Liver (tissue), 9 donors: Measurements from ENCODE around the gene TSPEAR. TPM values are rescaled to one million over a fixed set of nuclear protein-coding genes. Genes with fewer than 3 reads are reported as not detected.
A peak's percentile ranks its signal among the peaks of the same experiment; 100 is the strongest.

Experiments used
- DNase-seq: peaks from one replicate; pipeline ENCODE4 v3.0.0-alpha.2; 2017; ENCODE audit warnings: low spot score
- H3K27ac ChIP-seq, 2 donors: one replicate each; pipeline ENCODE4 v1.7.0; 2013; ENCODE audit warnings: inconsistent platforms in 2 of 2, low read length in 2 of 2, control low read depth in 1 of 2, low read depth in 1 of 2, mild to moderate bottlenecking in 1 of 2
- H3K27me3 ChIP-seq, 4 donors: one replicate each; pipeline versions ENCODE4 v1.6.1 to v1.7.0; 2013; ENCODE audit warnings: low read length in 3 of 4, inconsistent platforms in 1 of 4, mild to moderate bottlenecking in 1 of 4, moderate library complexity in 1 of 4; ENCODE audit not compliant: control insufficient read depth in 4 of 4, insufficient read depth in 4 of 4
- H3K36me3 ChIP-seq, 4 donors: one replicate each; pipeline versions ENCODE4 v1.6.1 to v1.7.0; 2013; ENCODE audit warnings: low read length in 3 of 4, mild to moderate bottlenecking in 3 of 4, low read depth in 1 of 4, moderate library complexity in 1 of 4; ENCODE audit not compliant: control insufficient read depth in 4 of 4, insufficient read depth in 3 of 4
- H3K4me1 ChIP-seq, 4 donors: one replicate each; pipeline versions ENCODE4 v1.6.1 to v1.7.0; 2013; ENCODE audit warnings: low read length in 3 of 4, mild to moderate bottlenecking in 3 of 4, moderate library complexity in 1 of 4; ENCODE audit not compliant: control insufficient read depth in 4 of 4, insufficient read depth in 4 of 4
- H3K4me3 ChIP-seq, 3 donors: one replicate each; pipeline versions ENCODE4 v1.6.1 to v1.7.0; 2013; ENCODE audit warnings: low read length in 3 of 3, control low read depth in 1 of 3, low read depth in 1 of 3, mild to moderate bottlenecking in 1 of 3
- H3K9ac ChIP-seq, 2 donors: one replicate each; pipeline ENCODE4 v1.7.0; 2013; ENCODE audit warnings: low read length in 2 of 2, mild to moderate bottlenecking in 2 of 2, moderate library complexity in 2 of 2, control low read depth in 1 of 2, low read depth in 1 of 2
- H3K9me3 ChIP-seq, 4 donors: one replicate each; pipeline versions ENCODE4 v1.6.1 to v1.7.0; 2013; ENCODE audit warnings: low read length in 3 of 4; ENCODE audit not compliant: control insufficient read depth in 4 of 4
- ATF3 ChIP-seq: IDR thresholded peaks from 2 replicates; pipeline ENCODE4 v1.6.1; 2016; ENCODE audit warnings: antibody characterized with exemption
- CTCF ChIP-seq: fragments of 150-350 bp; IDR thresholded peaks from 2 replicates; pipeline ENCODE4 v1.5.1; 2017; ENCODE audit warnings: improper control_type of control experiment, low read depth, low read length; ENCODE audit not compliant: missing input control
- GABPA ChIP-seq, 2 donors: IDR thresholded peaks in 1 of 2; conservative IDR thresholded peaks in 1 of 2; 2 replicates each; pipeline ENCODE4 v1.6.1; 2016; ENCODE audit warnings: antibody characterized with exemption in 2 of 2, mild to moderate bottlenecking in 1 of 2, moderate library complexity in 1 of 2
- HNF4G ChIP-seq: IDR thresholded peaks from 2 replicates; pipeline ENCODE4 v1.6.1; 2016; ENCODE audit warnings: antibody characterized with exemption
- JUND ChIP-seq, 2 donors: IDR thresholded peaks; 2 replicates each; pipeline ENCODE4 v1.6.1; 2016; ENCODE audit warnings: antibody characterized with exemption in 2 of 2
- MAX ChIP-seq: IDR thresholded peaks from 2 replicates; pipeline ENCODE4 v1.6.1; 2016; ENCODE audit warnings: antibody characterized with exemption
- NR2F2 ChIP-seq: IDR thresholded peaks from 2 replicates; pipeline ENCODE4 v1.6.1; 2016; ENCODE audit warnings: antibody characterized with exemption
- RAD21 ChIP-seq, 2 donors: IDR thresholded peaks; 2 replicates each; pipeline ENCODE4 v1.6.1; 2016; ENCODE audit warnings: antibody characterized with exemption in 2 of 2, mild to moderate bottlenecking in 2 of 2
- REST ChIP-seq: IDR thresholded peaks from 2 replicates; pipeline ENCODE4 v1.6.1; 2016; ENCODE audit warnings: antibody characterized with exemption, mild to moderate bottlenecking
- SP1 ChIP-seq: IDR thresholded peaks from 2 replicates; pipeline ENCODE4 v1.6.1; 2018; ENCODE audit warnings: antibody characterized with exemption, mild to moderate bottlenecking
- WGBS: extraction: QIAGEN DNeasy Blood & Tissue Kit; methylation state at CpG from one replicate; pipeline ENCODE4 v1.1.7; 2013; 5-methylcytosine and 5-hydroxymethylcytosine counted together
- polyA plus RNA-seq, 2 donors: library from polyadenylated mRNA; stranded (reverse) in 1 of 2; unstranded in 1 of 2; fragments of 200-250 nt in 1 of 2; fragments of >200 nt in 1 of 2; fragmentation: Nextera tagmentation in 1 of 2; extraction: Ambion mirVana in 1 of 2; gene quantifications; one replicate each; pipeline versions ENCODE4 v1.2.1 to v1.2.3, GENCODE V29; 2013 to 2015
- total RNA-seq, 2 donors: library from RNA; depleted of rRNA; stranded (reverse); fragments of >200 nt; gene quantifications; one replicate each; pipeline ENCODE4 v1.2.3, GENCODE V29; 2014
- donor health status: healthy.
- donor health status: healthy.
- donor health status: healthy.
- donor health status: healthy.
- donor health status: healthy.

Gene TSPEAR
- total and polyA plus RNA-seq, 4 donors = under 0.01 to 0.14 (median 0.01) TPM; not detected in 1

GRCh38 chr21:44511219-44511937 lies 200.0 kb downstream of the TSPEAR start:
- Histone ChIP-seq H3K36me3 (no peaks in the 10 kb centered on the region), H3K4me3 (no peak overlapping the region), H3K9me3 (no peaks in the 10 kb centered on the region), H3K27ac (no peak overlapping the region), H3K4me1 (peaks cover 0 to 29% (median 16%) of the 10 kb centered on the region in 4 donors), H3K9ac (no peak overlapping the region), H3K27me3 (no peaks in the 10 kb centered on the region)
- 91% methylated on average over 11 of the region's 11 CpGs for WGBS
- no peak for TF ChIP-seq JUND (IDR thresholded peaks at IDR 0.05)
- no peak for TF ChIP-seq REST
- TF ChIP-seq ATF3 = no peak
- no peak for TF ChIP-seq NR2F2
- DNase-seq = no peak

GRCh38 chr21:44510508-44511218 lies 200.7 kb downstream of the TSPEAR start:
- 11% methylated on average over 36 of the region's 36 CpGs for WGBS
- TF ChIP-seq HNF4G (no peak), SP1 (no peak), RAD21 (IDR thresholded peaks at IDR 0.05) (peak; percentile 87 to 97), CTCF (peak; percentile 78), MAX (no peak), GABPA (IDR thresholded peaks at IDR 0.05 in 1 of 2, conservative IDR thresholded peaks at IDR 0.05 in 1 of 2) (no peak)
- peak; percentile 80 for DNase-seq
- Histone ChIP-seq H3K36me3 (no peaks in the 10 kb centered on the region), H3K27ac (no peak overlapping the region), H3K4me3 (no peak overlapping the region), H3K4me1 (peaks cover 0 to 26% (median 16%) of the 10 kb centered on the region in 4 donors), H3K9ac (no peak overlapping the region), H3K27me3 (no peaks in the 10 kb centered on the region), H3K9me3 (no peaks in the 10 kb centered on the region)
